ENCODE measurements around the gene SPATS2.
"Not testable (repeated sequence)": the region's sequence is repeated elsewhere in the genome, so short reads cannot be mapped to it uniquely, and the experiment has no call there.

Gene SPATS2

DNA sequence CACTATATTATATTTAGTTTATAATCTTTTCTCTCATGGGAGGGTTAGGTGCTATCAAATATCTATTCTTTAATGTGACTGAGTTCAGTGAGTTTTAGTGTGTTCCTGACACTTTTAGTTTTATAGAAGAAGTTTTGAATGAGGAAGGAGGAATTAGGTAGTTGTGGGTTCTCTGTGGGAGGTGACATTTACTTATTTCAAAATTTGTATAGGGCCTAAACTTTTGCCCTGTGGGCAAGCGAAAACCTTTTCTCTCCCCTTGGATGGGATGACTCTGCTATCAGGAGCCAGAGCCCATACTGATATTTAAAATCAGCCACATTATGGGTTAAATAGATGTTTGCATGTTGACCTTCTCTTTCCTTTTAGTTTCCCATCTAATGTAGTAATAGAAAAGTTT lies 43.6 kb downstream of the SPATS2 start:
- DNase-seq (ENCODE audit: low spot score): no peak

DNA sequence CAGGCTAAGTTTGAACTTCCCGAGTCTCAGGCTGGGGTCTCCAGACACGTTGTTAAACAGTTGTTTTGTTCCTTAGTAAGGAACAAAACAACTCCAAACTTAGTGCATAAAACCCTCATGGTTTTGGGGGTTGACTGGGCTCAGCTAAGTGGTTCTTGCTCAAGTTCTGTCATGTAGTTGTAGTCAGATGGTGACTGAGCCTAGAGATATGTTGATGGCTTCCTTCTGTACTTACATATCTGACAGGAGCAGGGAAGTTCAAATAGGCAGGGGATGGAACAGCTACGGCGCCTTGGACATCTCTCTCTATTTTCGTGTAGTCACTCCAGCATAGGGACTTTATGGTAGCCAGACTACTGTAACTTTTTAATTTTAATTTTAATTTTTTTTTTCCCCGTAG lies 45.7 kb downstream of the SPATS2 start:
- DNase-seq (ENCODE audit: low spot score): no peak

DNA sequence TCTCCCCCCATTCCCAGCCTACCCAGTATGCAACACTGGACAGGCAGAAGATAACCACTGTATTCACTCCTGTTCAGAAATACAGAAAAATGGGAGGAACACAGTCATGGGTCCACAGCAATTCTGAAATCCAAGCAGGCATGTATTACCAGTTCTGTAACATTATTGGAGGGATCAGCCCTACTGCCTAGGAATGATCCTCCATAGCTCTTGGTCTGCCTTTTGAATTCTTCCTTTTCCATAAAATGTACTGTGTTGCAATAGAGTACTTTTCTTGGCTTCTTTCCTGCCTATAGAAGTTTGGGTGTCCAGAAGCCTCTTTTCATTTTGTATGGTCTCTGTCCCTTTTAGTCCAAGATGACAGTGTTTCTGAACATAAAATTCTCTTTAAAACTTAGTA lies 46.5 kb downstream of the SPATS2 start:
- no peak for DNase-seq (ENCODE audit: low spot score)

DNA sequence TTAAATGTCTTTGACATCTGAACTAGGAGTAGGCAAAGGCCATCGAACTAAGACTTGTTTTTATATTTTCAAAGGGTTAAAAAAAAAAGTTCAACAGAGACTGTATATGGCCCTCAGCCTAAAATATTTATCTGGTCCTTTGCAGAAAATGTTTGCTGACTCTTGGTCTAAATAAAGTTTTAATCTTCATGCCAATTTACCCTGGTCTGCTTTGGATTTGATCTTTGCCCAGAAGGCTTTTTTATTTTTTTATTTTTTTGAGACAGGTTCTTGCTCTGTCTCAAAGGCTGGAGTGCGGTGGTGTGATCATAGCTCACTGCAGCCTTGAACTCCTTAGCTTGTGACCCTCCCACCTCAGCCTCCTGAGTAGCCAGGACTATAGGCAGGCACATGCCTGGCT lies 47.1 kb downstream of the SPATS2 start:
- no peak for DNase-seq (ENCODE audit: low spot score)

DNA sequence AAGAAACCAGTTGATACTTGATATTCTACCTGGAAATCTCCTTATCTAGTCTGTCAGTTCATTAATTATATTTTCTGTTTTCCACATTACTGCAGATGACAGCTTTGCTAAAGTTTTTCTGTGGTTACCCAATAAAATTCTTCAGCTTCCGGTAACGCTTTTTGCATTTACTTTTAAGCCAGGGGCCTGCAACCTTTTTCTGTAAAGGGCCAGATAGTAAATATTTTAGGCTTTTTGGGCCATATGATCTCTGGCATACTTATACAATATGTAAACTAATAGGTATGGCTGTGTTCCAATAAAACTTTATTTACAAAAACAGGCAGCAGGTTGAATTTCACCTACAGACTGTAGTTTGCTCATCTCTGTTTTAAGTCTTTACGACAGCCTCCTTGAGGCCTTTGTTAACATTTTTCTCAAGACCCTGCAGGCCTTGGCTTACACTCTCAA lies 48.3 kb downstream of the SPATS2 start:
- no peak for DNase-seq (ENCODE audit: low spot score)

DNA sequence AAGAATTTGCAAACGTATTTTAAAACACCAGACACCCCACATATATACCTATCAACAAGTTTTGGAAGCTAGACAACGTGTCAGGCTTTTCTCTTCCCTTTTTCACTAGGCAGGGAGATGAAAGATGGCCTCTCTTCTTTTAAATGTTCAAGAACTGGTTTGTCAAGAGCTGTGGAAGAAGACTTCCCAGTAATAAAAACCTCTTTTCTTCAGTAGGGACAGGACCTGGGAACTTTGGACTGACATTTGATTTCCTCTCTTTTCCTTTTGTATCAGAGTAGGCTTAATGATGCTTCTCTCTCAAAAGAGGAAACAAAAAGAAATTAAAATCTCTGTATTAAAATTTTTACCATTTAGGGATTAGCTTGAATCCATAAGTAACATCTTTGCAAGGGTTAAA lies 49.6 kb downstream of the SPATS2 start:
- no peak for DNase-seq (ENCODE audit: low spot score)

DNA sequence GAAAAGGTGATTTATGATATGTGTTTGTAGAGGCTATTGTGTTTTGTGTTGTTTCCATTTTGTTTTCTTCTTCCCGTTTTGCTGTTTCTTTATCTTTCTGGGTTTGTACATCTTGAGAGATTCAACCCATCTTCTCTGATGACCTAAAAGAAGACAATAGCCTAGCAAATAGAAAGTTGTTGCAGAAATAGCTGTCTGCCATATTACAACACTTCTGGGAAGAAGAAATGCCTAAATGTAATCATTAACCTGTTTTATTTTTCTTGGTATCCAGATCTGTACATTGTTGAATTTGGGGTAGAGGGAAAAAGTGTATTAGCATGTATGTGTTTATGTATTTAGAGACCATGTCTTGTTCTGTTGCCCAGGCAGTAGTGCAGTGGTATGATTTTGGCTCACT lies 50.3 kb downstream of the SPATS2 start:
- DNase-seq (ENCODE audit: low spot score): no peak

DNA sequence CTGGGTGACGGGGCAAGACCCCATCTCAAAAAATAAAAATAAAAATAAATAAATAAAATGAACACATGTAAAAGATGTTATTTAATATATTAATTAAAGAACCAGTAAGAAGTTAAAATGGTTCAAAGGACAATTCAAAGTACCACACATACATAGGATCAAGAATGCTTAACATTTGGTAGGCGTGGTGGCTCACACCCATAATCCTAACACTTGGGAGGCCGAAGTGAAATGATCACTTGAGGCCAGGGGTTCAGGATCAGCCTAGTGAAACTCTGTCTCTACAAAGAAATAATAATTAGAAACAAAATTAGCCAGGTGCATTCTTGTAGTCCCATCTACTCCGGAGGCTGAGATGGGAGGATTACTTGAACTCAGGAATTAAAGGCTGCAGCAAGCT lies 53.3 kb downstream of the SPATS2 start:
- DNase-seq (ENCODE audit: low spot score): no peak

DNA sequence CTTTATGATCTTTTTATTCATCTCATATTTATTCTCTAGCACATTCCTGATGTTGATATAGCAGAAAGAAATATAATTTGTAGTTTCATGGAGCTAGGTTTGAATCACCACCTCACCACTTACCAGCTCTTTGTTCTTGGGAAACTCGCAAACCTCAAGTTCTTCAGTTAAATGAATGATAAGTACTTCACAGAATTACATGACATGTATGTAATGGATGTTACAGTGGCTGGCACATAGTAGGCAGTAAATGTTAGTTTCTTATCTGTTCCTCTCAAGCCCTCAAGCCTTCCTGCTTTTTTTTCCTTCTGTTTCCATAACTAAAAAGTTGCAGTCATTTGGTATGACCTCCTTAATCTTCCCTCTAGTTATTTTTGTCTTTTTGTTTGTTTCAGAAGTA lies 54.9 kb downstream of the SPATS2 start:
- no peak for DNase-seq (ENCODE audit: low spot score)

DNA sequence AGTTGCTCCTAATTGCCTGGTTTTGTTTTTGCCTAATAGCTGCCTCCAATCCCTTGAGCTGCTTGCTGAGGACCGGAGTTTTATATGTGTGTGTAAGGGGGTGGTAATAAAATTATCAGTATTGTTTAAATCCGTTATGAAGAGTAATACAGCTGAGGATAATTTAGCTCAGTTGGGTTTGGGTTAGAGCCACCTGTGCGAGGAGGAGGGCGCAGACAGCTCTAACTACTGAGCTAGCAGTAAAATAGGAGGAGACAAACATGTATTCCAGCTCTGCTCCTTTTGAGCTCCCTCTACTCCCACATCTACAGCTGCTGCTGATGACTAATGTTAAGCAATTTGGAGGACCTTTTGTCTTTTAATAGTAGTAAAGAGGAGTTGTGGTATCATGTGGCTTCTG lies 61.5 kb downstream of the SPATS2 start:
- no peak for DNase-seq (ENCODE audit: low spot score)

DNA sequence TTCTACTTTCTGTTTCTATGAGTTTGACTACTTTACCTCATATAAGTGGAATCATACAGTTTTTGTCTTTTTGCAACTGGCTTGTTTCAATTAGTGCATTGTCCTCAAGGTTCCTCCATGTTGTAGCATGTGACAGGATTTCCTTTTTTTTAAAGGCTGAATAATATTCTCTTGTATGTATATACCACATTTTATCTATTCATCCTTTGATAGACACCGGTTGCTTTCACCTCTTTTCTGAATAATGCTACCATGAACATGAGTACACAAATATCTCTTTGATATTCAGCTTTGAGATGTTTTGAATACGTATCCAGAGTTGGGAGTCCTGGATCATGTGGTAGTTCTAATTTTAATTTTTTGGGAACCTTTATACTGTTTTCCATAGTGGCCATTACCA lies 65.4 kb downstream of the SPATS2 start:
- no peak for DNase-seq (ENCODE audit: low spot score)

DNA sequence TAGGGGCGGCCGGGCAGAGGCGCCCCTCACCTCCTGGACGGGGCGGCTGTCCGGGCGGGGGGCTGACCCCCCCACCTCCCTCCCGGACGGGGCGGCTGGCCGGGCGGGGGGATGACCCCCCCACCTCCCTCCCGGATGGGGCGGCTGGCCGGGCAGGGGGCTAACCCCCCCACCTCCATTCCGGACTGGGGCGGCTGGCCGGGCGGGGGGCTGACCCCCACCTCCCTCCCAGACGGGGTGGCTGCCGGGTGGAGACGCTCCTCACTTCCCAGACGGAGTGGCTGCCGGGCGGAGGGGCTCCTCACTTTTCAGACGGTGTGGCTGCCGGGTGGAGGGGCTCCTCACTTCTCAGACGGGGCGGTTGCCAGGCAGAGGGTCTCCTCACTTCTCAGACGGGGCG lies 69.5 kb downstream of the SPATS2 start:
- DNase-seq (ENCODE audit: low spot score): not testable (repeated sequence)

DNA sequence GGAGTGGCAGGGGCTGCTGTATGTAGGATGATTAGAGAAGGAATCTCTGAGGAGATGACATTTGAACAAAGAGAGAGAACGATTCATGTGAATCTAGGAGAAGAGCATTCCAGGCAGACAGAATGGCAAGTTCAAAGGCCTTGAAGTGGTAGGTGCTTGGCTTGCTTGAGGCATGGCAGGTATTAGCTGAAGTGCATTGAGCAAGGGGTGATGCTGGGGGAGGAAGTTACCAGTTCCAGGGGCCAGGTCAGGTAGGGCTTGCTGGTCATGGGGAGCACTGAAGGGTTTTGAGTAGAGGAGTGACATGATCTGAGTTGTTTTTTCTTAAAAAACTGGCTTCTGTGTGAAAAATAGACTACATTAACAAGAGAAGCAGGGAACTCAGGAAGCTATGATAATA lies 71.8 kb downstream of the SPATS2 start:
- no peak for DNase-seq (ENCODE audit: low spot score)

DNA sequence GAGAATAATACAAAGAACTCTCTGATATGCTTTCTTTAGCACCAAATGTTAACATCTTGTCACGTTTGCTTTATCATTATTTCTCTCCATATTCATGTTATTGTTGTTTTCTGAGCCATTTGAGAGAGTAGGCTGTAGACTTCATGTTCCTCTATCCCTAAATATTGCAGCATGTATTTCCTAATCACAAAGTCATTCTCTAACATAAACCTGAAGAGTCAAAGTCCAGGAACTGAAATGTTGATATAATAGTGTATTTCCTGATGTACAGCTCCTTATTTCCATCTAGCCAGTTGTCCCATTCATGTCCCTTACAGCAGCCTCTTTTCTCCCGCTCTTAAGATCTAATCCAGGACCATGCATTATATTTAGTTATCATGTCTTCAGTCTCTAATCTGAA lies 72.8 kb downstream of the SPATS2 start:
- DNase-seq (ENCODE audit: low spot score): no peak

DNA sequence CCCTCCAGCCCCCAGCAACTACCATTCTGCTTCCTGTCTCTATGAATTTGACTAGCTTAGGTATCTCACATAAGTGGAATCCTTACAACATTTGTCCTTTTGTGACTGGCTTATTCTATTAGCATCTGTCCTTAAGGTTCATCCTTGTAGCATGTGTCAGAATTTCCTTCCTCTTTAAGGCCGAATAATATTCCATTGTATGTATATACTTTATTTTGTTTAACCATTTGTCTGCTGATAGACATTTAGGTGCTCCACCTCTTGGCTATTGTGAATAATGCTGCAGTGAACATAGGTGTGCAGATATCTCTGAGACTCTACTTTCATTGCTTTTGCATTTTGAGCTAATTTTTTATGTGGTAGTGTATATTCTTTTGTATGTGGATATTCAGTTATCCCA lies 75.7 kb downstream of the SPATS2 start:
- DNase-seq (ENCODE audit: low spot score): no peak

DNA sequence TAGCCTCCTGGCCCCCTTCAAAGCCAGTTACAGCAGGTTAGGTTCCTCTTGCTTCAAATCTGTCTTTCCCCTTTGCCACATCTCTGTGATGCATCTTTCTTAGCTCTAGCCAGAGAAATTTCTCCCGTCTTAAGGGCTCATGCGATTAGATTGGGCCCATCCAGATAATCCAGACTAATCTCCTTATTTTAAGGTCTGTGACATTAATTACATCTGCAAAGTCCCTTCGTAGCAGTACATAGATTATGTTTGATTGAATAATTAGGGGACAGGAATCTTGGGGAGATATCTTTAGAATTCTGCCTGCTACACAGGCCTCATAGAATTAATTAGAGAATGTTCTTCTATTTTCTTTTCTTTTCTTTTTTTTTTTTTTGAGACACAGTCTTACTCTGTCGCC lies 79.3 kb downstream of the SPATS2 start:
- DNase-seq (ENCODE audit: low spot score): no peak

DNA sequence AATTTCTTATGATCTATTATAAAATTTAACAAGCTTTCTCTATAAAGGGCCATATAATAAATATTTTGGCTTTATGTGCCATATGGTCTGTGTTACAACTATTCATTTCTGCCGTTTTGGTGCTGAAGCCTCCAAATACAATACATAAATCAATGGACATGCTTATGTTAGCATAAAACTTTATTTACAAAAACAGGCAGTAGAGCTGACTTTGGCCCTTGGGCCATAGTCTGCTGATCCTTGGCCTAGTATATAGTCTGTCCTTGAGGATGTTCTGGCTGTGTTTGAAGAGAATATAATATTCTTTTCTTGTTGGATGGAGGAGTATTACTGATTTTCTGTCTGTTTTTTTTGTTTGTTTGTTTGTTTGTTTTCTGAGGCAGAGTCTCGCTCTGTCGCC lies 81.6 kb downstream of the SPATS2 start:
- no peak for DNase-seq (ENCODE audit: low spot score)

DNA sequence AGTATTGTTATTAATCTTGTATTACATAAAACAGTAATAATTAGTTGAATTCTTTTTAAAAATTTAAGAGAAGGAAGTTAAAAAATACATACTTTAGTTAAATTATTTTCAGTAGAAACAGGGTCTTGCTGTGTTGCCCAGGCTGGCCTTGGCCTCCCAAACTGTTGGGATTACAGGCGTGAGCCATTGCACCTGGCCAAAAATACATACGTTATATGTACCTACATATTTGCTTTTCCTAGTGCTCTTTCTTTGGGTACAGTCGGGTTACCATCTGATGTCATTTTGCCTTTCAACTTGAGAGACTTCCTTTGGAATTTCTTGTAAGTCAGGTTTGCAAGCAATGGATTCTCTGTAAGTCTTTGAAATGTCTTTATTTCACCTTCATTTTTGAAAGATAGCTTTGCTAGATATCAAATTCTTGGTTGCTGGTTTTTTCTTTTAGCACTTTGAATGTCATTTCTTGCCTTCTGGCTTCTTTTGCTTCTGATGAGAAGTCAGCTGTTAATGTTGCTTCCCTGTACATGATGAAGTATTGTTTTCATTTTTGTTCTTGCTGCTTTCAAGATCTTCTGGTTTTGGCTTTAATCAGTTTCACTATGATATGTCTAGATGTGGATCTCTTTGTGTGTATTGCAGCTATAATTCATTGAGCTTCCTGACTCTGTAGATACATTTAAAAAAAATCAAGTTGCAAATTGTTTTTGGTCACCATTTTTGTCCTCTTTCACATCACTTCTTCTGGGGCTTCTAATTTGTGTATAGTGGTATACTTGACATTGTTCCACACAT lies 84.4 kb downstream of the SPATS2 start:
- DNase-seq (ENCODE audit: low spot score): no peak

DNA sequence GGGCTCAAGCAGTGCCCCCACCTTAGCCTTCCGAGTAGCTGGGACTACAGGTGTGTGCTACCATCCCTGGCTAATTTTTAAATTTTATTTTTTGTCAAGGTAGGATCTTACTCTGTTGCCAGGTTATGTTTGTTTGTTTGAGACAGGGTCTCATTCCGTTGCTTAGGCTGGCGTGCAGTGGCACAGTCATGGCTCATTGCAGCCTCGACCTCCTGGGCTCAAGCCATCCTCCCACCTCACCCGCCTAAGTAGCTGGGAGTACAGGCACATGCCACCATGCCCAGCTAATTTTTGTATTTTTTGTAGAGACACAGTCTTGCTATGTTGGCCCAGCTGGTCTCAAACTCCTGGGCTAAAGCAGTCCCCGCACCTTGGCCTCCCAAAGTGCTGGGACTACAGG lies 88.2 kb downstream of the SPATS2 start:
- no peak for DNase-seq (ENCODE audit: low spot score)

DNA sequence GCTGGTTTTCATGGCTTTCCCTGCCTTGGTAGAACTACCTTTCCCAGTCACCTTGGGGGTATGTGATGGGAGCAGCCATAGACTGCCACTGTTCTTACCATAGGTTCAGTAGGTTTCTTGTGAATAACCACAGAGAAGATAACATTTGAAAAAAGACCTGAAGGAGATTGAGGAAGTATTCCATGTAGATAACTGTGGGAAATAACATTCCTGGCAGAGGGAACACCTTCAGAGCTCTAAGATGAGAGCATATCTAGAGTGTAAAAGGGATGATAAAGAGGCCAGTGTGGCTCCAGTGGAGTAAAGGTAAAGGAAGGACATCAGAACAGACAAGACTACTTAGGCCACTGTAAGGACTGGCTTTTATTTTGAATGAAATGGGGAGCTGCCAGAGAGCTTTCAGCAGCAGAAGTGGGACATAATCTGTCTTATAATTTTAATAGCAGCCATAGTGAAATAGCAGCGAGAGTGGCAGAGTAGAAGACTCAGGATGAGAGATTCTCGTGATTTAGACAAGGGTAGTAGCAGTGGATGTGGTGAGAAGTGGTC lies 88.9 kb downstream of the SPATS2 start:
- no peak for DNase-seq (ENCODE audit: low spot score)

DNA sequence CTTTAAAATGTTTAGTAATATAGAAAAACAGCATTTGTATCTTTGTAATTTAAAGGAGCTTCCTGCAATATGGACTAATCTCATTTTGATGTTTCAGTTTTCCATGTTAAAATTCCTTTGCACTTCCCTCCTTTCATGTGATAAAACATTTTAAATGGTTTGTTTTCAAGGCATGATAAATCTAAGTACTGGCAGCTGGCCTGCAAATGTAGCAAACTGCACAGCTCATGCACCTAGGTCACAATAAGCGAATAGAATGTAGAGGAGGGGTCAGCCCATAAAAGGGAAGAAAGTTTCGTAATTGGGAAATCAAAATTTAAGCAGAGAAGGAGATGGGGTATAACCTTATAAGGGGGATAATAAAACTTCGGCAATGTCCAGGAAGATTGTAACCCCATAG lies 91.6 kb downstream of the SPATS2 start:
- no peak for DNase-seq (ENCODE audit: low spot score)

DNA sequence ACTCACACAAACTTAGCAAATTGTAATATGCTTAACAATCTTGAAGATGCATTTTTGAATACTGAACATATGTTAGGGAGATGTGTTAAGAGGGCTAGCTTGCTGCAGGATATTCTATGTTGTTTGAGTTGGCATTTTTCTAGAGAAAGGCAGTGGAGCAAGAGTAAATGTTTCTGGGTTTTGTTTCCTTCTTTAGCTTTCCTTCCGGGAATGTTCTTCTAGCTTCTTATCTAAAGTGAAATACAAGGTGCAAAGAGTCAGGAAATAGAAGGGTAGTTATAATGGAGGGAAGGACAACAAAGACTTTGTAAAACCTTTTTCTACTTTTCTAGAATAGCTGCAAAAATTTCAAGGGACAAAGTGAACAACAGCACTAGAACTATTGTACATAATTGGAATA lies 94.0 kb downstream of the SPATS2 start:
- DNase-seq (ENCODE audit: low spot score): no peak

DNA sequence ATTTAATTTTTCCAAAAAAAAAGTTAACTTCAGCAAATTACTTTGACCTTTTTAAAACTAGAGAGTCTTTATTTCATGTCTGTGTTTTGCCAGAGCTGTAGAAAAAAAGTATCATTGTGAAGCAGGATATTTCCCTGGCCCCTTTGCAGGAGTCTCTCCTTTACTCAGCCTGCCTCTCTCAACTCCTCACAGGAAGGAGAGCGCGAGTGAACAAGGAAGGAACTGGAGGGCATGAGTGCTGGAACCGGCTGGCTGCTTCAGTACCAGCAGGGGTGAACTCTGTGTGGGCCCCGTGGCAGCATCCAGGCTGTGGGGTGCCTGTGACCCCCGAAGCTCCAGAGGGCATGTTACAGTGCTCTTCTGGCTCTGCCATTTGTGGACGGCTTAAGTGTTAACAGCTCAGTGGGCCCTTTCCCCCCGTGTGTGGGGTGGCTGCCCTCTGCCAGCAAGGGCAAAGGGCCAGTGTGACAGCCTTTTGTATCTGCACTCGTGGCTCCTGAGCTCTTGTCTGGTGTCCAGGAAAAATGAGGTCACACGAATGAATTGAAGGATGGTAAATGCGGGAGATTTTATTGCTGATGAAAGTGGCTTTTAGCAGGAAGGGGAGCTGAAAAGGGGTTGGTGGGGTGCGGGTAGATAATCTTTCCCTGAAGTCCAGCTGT lies 95.0 kb downstream of the SPATS2 start:
- DNase-seq (ENCODE audit: low spot score): no peak

DNA sequence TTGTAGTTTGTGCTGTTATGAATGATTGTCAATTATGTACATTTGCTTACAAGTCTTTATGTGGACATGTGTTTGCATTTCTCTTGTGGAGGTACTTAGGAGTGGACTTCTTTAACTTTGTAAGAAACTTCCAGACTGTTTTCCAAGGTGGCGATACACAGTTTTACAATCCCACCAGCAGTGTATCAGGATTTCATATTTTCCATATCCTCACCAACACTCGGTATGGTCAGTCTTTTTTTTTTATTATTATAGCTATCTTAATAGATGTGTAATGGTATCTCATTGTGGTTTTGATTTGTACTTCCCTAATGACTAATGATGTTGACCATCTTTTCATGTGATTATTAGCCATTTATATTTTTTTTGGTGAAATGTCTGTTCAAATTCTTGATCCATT lies 97.9 kb downstream of the SPATS2 start:
- DNase-seq (ENCODE audit: low spot score): no peak

All from LoVo (cell line).